Measurements from ENCODE around the gene MTX1.

The MTX1 gene

GRCh38 chr1:155173478-155174323 is 34.8 kb upstream of the MTX1 start, which contains the start of gene TRIM46:
TSS of gene TRIM46 (plus strand) at chr1:155173849. CDS start at chr1:155173967, 118 bp downstream.
- Histone ChIP-seq H3K36me3 (peaks cover 11% of the 10 kb centered on the region), H3K4me3 (ENCODE audit: low read depth in 1 of 2, low read length in 1 of 2) (peak within 1 kb of the TSS; percentile 85 to 87), H3K27ac (peak within 1 kb of the TSS; percentile 75), H3K4me1 (ENCODE audit: control insufficient read depth in 1 of 2, insufficient read depth in 1 of 2, low read depth in 1 of 2, low read length in 1 of 2) (peaks cover 32 to 37% of the 10 kb centered on the region in 2 experiments), H3K9me3 (no peaks in the 10 kb centered on the region), H3K27me3 (peaks cover 19% of the 10 kb centered on the region)
- TF ChIP-seq CTCF (IDR thresholded peaks at IDR 0.05), result no peak

- peaks cover 19% of the 10 kb centered on the region for H3K27me3 ChIP-seq
- H3K27ac ChIP-seq, result no peak overlapping the region
- no peaks in the 10 kb centered on the region for H3K9me3 ChIP-seq
- H3K4me3 ChIP-seq (ENCODE audit: low read depth in 1 of 2, low read length in 1 of 2), result peak overlapping the region; percentile 85 to 87
- H3K36me3 ChIP-seq, result peaks cover 2% of the 10 kb centered on the region
- TF ChIP-seq CTCF (IDR thresholded peaks at IDR 0.05), result no peak
- H3K4me1 ChIP-seq (ENCODE audit: control insufficient read depth in 1 of 2, insufficient read depth in 1 of 2, low read depth in 1 of 2, low read length in 1 of 2), result peaks cover 32 to 37% of the 10 kb centered on the region in 2 experiments
Observed at GRCh38 chr1:155174324-155175280, 33.9 kb upstream of the MTX1 start.

- Histone ChIP-seq H3K27ac (no peak overlapping the region), H3K9me3 (no peaks in the 10 kb centered on the region), H3K4me1 (ENCODE audit: control insufficient read depth in 1 of 2, insufficient read depth in 1 of 2, low read depth in 1 of 2, low read length in 1 of 2) (peaks cover 32 to 37% of the 10 kb centered on the region in 2 experiments), H3K36me3 (no peaks in the 10 kb centered on the region), H3K4me3 (ENCODE audit: low read depth in 1 of 2, low read length in 1 of 2) (no peak overlapping the region), H3K27me3 (peaks cover 19% of the 10 kb centered on the region)
- TF ChIP-seq CTCF (IDR thresholded peaks at IDR 0.05), result no peak
Observed at GRCh38 chr1:155175281-155175926, 33.1 kb upstream of the MTX1 start.

GRCh38 chr1:155175927-155176371 is 32.5 kb upstream of the MTX1 start:
- H3K36me3 ChIP-seq, result no peaks in the 10 kb centered on the region
- TF ChIP-seq CTCF (IDR thresholded peaks at IDR 0.05), result no peak

GRCh38 chr1:155176544-155177071 is 31.9 kb upstream of the MTX1 start:
- peak; percentile 89 for TF ChIP-seq CTCF (IDR thresholded peaks at IDR 0.05)
- Histone ChIP-seq H3K4me1 (ENCODE audit: control insufficient read depth in 1 of 2, insufficient read depth in 1 of 2, low read depth in 1 of 2, low read length in 1 of 2) (peaks cover 32 to 37% of the 10 kb centered on the region in 2 experiments), H3K4me3 (ENCODE audit: low read depth in 1 of 2, low read length in 1 of 2) (no peak overlapping the region), H3K27ac (no peak overlapping the region), H3K9me3 (no peaks in the 10 kb centered on the region), H3K36me3 (no peaks in the 10 kb centered on the region), H3K27me3 (peaks cover 19% of the 10 kb centered on the region)

More at GRCh38 chr1:155175927-155176371, 32.5 kb upstream of the MTX1 start:
- peaks cover 19% of the 10 kb centered on the region for H3K27me3 ChIP-seq
- H3K4me1 ChIP-seq (ENCODE audit: control insufficient read depth in 1 of 2, insufficient read depth in 1 of 2, low read depth in 1 of 2, low read length in 1 of 2), result peaks cover 32 to 37% of the 10 kb centered on the region in 2 experiments
- no peak overlapping the region for H3K4me3 ChIP-seq (ENCODE audit: low read depth in 1 of 2, low read length in 1 of 2)
- H3K27ac ChIP-seq, result no peak overlapping the region
- H3K9me3 ChIP-seq, result no peaks in the 10 kb centered on the region

Data from neutrophil (primary cell).